ENCODE results near the gene NUDT2.

DNA sequence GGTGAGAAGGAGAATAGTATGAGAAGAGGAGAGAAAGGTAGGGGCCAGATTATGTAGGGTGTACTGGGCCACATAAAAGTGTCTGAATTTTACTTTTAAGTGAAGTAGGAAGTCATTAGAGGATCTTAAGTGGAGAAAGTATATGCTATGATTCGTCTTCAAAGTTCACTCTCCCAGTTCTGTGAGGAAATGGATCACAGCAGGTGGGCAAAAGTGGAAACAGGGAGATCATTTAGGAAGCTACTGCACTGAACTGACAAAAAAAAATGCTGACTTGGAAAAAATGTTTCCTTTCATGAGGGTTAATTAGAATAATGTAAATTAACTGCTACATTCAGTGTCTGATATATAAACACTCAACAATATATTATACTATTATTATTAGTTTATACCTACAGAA is 2.7 kb upstream of the NUDT2 start:
- TF ChIP-seq SMC3 (IDR thresholded peaks at IDR 0.05; ENCODE audit: low read depth, low read length) (no peak), EP300 (IDR thresholded peaks at IDR 0.05; ENCODE audit: borderline replicate concordance in 1 of 2, low read depth in 1 of 2, low read length in 1 of 2) (no peak), RFX5 (IDR thresholded peaks at IDR 0.05; ENCODE audit: low read length) (no peak), EZH2phosphoT487 (IDR thresholded peaks at IDR 0.05; ENCODE audit: borderline replicate concordance, low read depth) (no peak), SIN3A (IDR thresholded peaks at IDR 0.05; ENCODE audit: borderline replicate concordance, low read depth, low read length) (no peak), YY1 (IDR thresholded peaks at IDR 0.05; ENCODE audit: low read depth) (no peak), NRF1 (IDR thresholded peaks at IDR 0.05; ENCODE audit: low read depth, low read length) (no peak)
- TF ChIP-seq, protein P1, sequence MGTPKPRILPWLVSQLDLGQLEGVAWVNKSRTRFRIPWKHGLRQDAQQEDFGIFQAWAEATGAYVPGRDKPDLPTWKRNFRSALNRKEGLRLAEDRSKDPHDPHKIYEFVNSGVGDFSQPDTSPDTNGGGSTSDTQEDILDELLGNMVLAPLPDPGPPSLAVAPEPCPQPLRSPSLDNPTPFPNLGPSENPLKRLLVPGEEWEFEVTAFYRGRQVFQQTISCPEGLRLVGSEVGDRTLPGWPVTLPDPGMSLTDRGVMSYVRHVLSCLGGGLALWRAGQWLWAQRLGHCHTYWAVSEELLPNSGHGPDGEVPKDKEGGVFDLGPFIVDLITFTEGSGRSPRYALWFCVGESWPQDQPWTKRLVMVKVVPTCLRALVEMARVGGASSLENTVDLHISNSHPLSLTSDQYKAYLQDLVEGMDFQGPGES (IDR thresholded peaks at IDR 0.05; ENCODE audit: low read depth, low read length): no peak
- TF ChIP-seq, protein P2, sequence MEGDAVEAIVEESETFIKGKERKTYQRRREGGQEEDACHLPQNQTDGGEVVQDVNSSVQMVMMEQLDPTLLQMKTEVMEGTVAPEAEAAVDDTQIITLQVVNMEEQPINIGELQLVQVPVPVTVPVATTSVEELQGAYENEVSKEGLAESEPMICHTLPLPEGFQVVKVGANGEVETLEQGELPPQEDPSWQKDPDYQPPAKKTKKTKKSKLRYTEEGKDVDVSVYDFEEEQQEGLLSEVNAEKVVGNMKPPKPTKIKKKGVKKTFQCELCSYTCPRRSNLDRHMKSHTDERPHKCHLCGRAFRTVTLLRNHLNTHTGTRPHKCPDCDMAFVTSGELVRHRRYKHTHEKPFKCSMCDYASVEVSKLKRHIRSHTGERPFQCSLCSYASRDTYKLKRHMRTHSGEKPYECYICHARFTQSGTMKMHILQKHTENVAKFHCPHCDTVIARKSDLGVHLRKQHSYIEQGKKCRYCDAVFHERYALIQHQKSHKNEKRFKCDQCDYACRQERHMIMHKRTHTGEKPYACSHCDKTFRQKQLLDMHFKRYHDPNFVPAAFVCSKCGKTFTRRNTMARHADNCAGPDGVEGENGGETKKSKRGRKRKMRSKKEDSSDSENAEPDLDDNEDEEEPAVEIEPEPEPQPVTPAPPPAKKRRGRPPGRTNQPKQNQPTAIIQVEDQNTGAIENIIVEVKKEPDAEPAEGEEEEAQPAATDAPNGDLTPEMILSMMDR (IDR thresholded peaks at IDR 0.05): no peak
- TF ChIP-seq, protein P3, sequence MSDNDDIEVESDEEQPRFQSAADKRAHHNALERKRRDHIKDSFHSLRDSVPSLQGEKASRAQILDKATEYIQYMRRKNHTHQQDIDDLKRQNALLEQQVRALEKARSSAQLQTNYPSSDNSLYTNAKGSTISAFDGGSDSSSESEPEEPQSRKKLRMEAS (IDR thresholded peaks at IDR 0.05; ENCODE audit: low read depth): no peak
- TF ChIP-seq, protein P4, sequence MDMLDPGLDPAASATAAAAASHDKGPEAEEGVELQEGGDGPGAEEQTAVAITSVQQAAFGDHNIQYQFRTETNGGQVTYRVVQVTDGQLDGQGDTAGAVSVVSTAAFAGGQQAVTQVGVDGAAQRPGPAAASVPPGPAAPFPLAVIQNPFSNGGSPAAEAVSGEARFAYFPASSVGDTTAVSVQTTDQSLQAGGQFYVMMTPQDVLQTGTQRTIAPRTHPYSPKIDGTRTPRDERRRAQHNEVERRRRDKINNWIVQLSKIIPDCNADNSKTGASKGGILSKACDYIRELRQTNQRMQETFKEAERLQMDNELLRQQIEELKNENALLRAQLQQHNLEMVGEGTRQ (IDR thresholded peaks at IDR 0.05; ENCODE audit: borderline replicate concordance, low read depth, low read length): no peak
- TF ChIP-seq, protein P5, sequence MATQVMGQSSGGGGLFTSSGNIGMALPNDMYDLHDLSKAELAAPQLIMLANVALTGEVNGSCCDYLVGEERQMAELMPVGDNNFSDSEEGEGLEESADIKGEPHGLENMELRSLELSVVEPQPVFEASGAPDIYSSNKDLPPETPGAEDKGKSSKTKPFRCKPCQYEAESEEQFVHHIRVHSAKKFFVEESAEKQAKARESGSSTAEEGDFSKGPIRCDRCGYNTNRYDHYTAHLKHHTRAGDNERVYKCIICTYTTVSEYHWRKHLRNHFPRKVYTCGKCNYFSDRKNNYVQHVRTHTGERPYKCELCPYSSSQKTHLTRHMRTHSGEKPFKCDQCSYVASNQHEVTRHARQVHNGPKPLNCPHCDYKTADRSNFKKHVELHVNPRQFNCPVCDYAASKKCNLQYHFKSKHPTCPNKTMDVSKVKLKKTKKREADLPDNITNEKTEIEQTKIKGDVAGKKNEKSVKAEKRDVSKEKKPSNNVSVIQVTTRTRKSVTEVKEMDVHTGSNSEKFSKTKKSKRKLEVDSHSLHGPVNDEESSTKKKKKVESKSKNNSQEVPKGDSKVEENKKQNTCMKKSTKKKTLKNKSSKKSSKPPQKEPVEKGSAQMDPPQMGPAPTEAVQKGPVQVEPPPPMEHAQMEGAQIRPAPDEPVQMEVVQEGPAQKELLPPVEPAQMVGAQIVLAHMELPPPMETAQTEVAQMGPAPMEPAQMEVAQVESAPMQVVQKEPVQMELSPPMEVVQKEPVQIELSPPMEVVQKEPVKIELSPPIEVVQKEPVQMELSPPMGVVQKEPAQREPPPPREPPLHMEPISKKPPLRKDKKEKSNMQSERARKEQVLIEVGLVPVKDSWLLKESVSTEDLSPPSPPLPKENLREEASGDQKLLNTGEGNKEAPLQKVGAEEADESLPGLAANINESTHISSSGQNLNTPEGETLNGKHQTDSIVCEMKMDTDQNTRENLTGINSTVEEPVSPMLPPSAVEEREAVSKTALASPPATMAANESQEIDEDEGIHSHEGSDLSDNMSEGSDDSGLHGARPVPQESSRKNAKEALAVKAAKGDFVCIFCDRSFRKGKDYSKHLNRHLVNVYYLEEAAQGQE (IDR thresholded peaks at IDR 0.05; ENCODE audit: low read depth, low read length): no peak
- TF ChIP-seq, protein P6, sequence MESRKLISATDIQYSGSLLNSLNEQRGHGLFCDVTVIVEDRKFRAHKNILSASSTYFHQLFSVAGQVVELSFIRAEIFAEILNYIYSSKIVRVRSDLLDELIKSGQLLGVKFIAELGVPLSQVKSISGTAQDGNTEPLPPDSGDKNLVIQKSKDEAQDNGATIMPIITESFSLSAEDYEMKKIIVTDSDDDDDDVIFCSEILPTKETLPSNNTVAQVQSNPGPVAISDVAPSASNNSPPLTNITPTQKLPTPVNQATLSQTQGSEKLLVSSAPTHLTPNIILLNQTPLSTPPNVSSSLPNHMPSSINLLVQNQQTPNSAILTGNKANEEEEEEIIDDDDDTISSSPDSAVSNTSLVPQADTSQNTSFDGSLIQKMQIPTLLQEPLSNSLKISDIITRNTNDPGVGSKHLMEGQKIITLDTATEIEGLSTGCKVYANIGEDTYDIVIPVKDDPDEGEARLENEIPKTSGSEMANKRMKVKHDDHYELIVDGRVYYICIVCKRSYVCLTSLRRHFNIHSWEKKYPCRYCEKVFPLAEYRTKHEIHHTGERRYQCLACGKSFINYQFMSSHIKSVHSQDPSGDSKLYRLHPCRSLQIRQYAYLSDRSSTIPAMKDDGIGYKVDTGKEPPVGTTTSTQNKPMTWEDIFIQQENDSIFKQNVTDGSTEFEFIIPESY (IDR thresholded peaks at IDR 0.05; ENCODE audit: borderline replicate concordance, low read depth): no peak
